Activated CD8-positive, alpha-beta memory T cell treated with anti-CD3 and anti-CD28 coated beads for 48 hours (primary cell): ENCODE measurements around the gene SETD2.
"Not testable (repeated sequence)": the region's sequence is repeated elsewhere in the genome, so short reads cannot be mapped to it uniquely, and the experiment has no call there.

Experiments
- DNase-seq, 3 experiments: peaks; one replicate each; pipeline ENCODE4 v3.0.0-alpha.2; 2020; ENCODE audit warnings: low read depth in 2 of 3, low spot score in 2 of 3

The SETD2 gene

GRCh38 chr3:47034868-47035489 lies 128.9 kb downstream of the SETD2 start:
- DNase-seq = no peak

GRCh38 chr3:47031041-47031440 lies 132.9 kb downstream of the SETD2 start:
- DNase-seq = not testable (repeated sequence)

GRCh38 chr3:47028667-47029066 lies 135.2 kb downstream of the SETD2 start:
- no peak for DNase-seq

- no peak for DNase-seq
These were observed 135.8 kb downstream of the SETD2 start for GRCh38 chr3:47028146-47028545.

GRCh38 chr3:47026432-47026831 lies 137.5 kb downstream of the SETD2 start:
- DNase-seq = not testable (repeated sequence)

- no peak for DNase-seq
These were observed 139.0 kb downstream of the SETD2 start for GRCh38 chr3:47024932-47025331.

GRCh38 chr3:47022641-47023071 lies 141.3 kb downstream of the SETD2 start:
- no peak for DNase-seq

GRCh38 chr3:47020311-47020710 lies 143.6 kb downstream of the SETD2 start:
- DNase-seq = no peak

- no peak for DNase-seq
These were observed 144.7 kb downstream of the SETD2 start for GRCh38 chr3:47019201-47019600.

- DNase-seq = no peak
These were observed 145.7 kb downstream of the SETD2 start for GRCh38 chr3:47018269-47018611.

- DNase-seq = no peak
These were observed 146.2 kb downstream of the SETD2 start for GRCh38 chr3:47017504-47018268.

- DNase-seq = no peak
These were observed 146.9 kb downstream of the SETD2 start for GRCh38 chr3:47016934-47017435.

GRCh38 chr3:47016086-47016933 lies 147.6 kb downstream of the SETD2 start:
- no peak for DNase-seq

- DNase-seq = no peak
These were observed 148.8 kb downstream of the SETD2 start for GRCh38 chr3:47015151-47015550.

GRCh38 chr3:47014036-47014435 lies 149.9 kb downstream of the SETD2 start:
- no peak for DNase-seq

- DNase-seq = no peak
These were observed 150.7 kb downstream of the SETD2 start for GRCh38 chr3:47013231-47013630.

GRCh38 chr3:47012342-47013230 lies 151.3 kb downstream of the SETD2 start:
- DNase-seq = no peak

- no peak for DNase-seq
These were observed 152.5 kb downstream of the SETD2 start for GRCh38 chr3:47011371-47011770.

- no peak for DNase-seq
These were observed 153.0 kb downstream of the SETD2 start for GRCh38 chr3:47010910-47011309.

- no peak for DNase-seq
These were observed 153.7 kb downstream of the SETD2 start for GRCh38 chr3:47010111-47010712.
